Measurements from ENCODE around the gene RAD52. TPM values are rescaled to one million over a fixed set of nuclear protein-coding genes. Genes with fewer than 3 reads are reported as not detected.

Gene RAD52
- total and polyA plus RNA-seq, 2 donors (not counting 1 experiment from before 2014, with no cell fraction given), result 22.9 to 27.6 TPM

- TF ChIP-seq CTCF (IDR thresholded peaks at IDR 0.05) (no peak), EZH2 (IDR thresholded peaks at IDR 0.05; ENCODE audit: borderline replicate concordance, insufficient read depth, low read depth, low read length, poor library complexity, severe bottlenecking) (no peak)
- H3K4me2 ChIP-seq (replicated peaks; ENCODE audit: low read depth, low read length, poor library complexity, severe bottlenecking), result no peak overlapping the region
- H3K9me3 ChIP-seq (ENCODE audit: control extremely low read depth in 1 of 3, control insufficient read depth in 2 of 3, insufficient read depth in 1 of 3, low read length in 2 of 3), result no peaks in the 10 kb centered on the region
- intact Hi-C loops (cut with micrococcal nuclease), result loop anchor here (5.0 kb wide), 1 partner anchor 33 kb away; the partner anchor contains the start of gene RAD52
- peaks cover 13% of the 10 kb centered on the region for H3K4me1 Mint-ChIP-seq
- H3K4me3 ChIP-seq (ENCODE audit: control extremely low read depth in 1 of 5, extremely low read depth in 1 of 5, insufficient read depth in 1 of 5, low read depth in 2 of 5, low read length in 4 of 5), result no peak overlapping the region
- H3K9me3 Mint-ChIP-seq (ENCODE audit: insufficient read depth), result no peaks in the 10 kb centered on the region
- ATAC-seq (ENCODE audit: low read depth), result no peak
- no peaks in the 10 kb centered on the region for H3K27me3 Mint-ChIP-seq
- CTCF ChIA-PET, result interaction anchor here (0.8 to 1.5 kb wide), 4 partner anchors 35 to 669 kb away, joined by 3 to 4 read pairs (median 3); partner anchors contain the start of gene RAD52
- H4K20me1 ChIP-seq (ENCODE audit: control insufficient read depth, insufficient read depth, low read length, poor library complexity, severe bottlenecking), result no peaks in the 10 kb centered on the region
- 84% methylated on average over 13 of the region's 15 CpGs for WGBS (ENCODE audit: insufficient coverage)
- no peak overlapping the region for H2AFZ ChIP-seq (ENCODE audit: insufficient read depth, low read depth, low read length, poor library complexity, severe bottlenecking)
- H3K36me3 ChIP-seq (replicated peaks in 1 of 2; ENCODE audit: control extremely low read depth in 1 of 2, control insufficient read depth in 1 of 2, extremely low read depth in 1 of 2, insufficient read depth in 2 of 2, low read length in 1 of 2), result peaks cover 8 to 77% of the 10 kb centered on the region in 2 experiments
- H3K27ac ChIP-seq (ENCODE audit: low read length in 2 of 2), result peak overlapping the region in 1 of 2 donors; percentile 3
- no peak for DNase-seq
- no peaks in the 10 kb centered on the region for H3K79me2 ChIP-seq (ENCODE audit: control insufficient read depth, insufficient read depth, low read length)
- H3K27me3 ChIP-seq (replicated peaks in 1 of 4; ENCODE audit: control extremely low read depth in 1 of 4, control insufficient read depth in 3 of 4, insufficient read depth in 4 of 4, low read length in 3 of 4), result no peaks in the 10 kb centered on the region
- H3K4me1 ChIP-seq (ENCODE audit: control insufficient read depth in 2 of 2, insufficient read depth in 2 of 2, low read length in 2 of 2), result peaks cover 0 to 6% of the 10 kb centered on the region in 2 donors
- POLR2A ChIA-PET, result no interaction called here
- H3K4me3 Mint-ChIP-seq, result no peak overlapping the region
- H3K9ac ChIP-seq (ENCODE audit: low read length), result no peak overlapping the region
- H3K27ac Mint-ChIP-seq, result peak overlapping the region; percentile 33
Observed at GRCh38 chr12:913919-914698, 35.4 kb downstream of the RAD52 start.
